GM12878 (cell line): ENCODE measurements around the gene STX1A. TPM values are rescaled to one million over a fixed set of nuclear protein-coding genes. Genes with fewer than 3 reads are reported as not detected.

ENCODE experiments used
- ATAC-seq: fragments of 200-7000 bp; cut with Tn5 transposase; 3 replicates; pipeline ENCODE4 v1.9.1; 2020; ENCODE audit warnings: mild to moderate bottlenecking, moderate library complexity
- BruUV-seq: library from RNA; stranded (reverse); fragments of 400-500 nt; replicated peaks from 2 replicates; lab custom pipeline; 2021; lab: Mats Ljungman, UMichigan
- CTCF ChIA-PET: fragments of 300-600 bp; sonication (Branson Sonifier 250); formaldehyde crosslinking; extraction: SDS; loops from one replicate; lab custom pipeline; 2021; ENCODE audit warnings: inconsistent platforms; lab: Yijun Ruan, JAX
- POLR2A ChIA-PET: fragments of 350-600 bp; formaldehyde crosslinking; extraction: SDS; loops from one replicate; lab custom pipeline; 2021; ENCODE audit warnings: inconsistent platforms; lab: Charles Lee
- RAD21 ChIA-PET: fragments of 300-600 bp; sonication (Branson Sonifier 250); formaldehyde crosslinking; loops from one replicate; lab custom pipeline; 2023; ENCODE audit warnings: antibody characterized with exemption; ENCODE audit not compliant: unreplicated experiment; lab: Charles Lee
- SMC1A ChIA-PET: fragments of 300-600 bp; sonication (Branson Sonifier 250); formaldehyde crosslinking; loops from one replicate; lab custom pipeline; 2023; ENCODE audit not compliant: unreplicated experiment, uncharacterized antibody; lab: Charles Lee
- DNase-seq: peaks from one replicate; pipeline ENCODE4 v3.0.0-alpha.2; 2011; ENCODE audit warnings: low read depth, low spot score
- FAIRE-seq: peaks from 3 replicates; lab custom pipeline; 2011; peaks lifted over from hg19 to GRCh38; lab: Jason Lieb, UNC
- H2AFZ ChIP-seq: 2 replicates; pipeline ENCODE4 v1.6.0; 2011; ENCODE audit warnings: low read depth, low read length, control low read depth; ENCODE audit not compliant: control insufficient read depth
- H3K27ac ChIP-seq: 2 replicates; pipeline ENCODE4 v1.5.1; 2011; ENCODE audit warnings: control low read depth; ENCODE audit not compliant: control insufficient read depth, insufficient read depth
- H3K27me3 ChIP-seq, 2 experiments: replicated peaks in 1 of 2; 2 replicates each; pipeline versions ENCODE4 v1.6.0 to v1.6.1; 2011; ENCODE audit warnings: low read length in 1 of 2; ENCODE audit not compliant: control insufficient read depth in 2 of 2, insufficient read depth in 2 of 2
- H3K36me3 ChIP-seq, 2 experiments: 2 replicates each; pipeline ENCODE4 v1.5.1; 2011; ENCODE audit warnings: low read length in 1 of 2; ENCODE audit not compliant: control insufficient read depth in 2 of 2, insufficient read depth in 2 of 2
- H3K4me1 ChIP-seq: 2 replicates; pipeline ENCODE4 v1.6.1; 2011; ENCODE audit warnings: mild to moderate bottlenecking, low read length, moderate library complexity, mixed read lengths; ENCODE audit not compliant: control insufficient read depth, insufficient read depth
- H3K4me2 ChIP-seq: 2 replicates; pipeline ENCODE4 v1.6.0; 2011; ENCODE audit warnings: control low read depth; ENCODE audit not compliant: control insufficient read depth, insufficient read depth
- H3K4me3 ChIP-seq: fragments of 200-600 bp; sonication (generic); 2 replicates; pipeline ENCODE4 v1.5.1; 2016
- H3K79me2 ChIP-seq: 2 replicates; pipeline ENCODE4 v1.6.0; 2011; ENCODE audit warnings: low read length; ENCODE audit not compliant: control insufficient read depth, insufficient read depth
- H3K9ac ChIP-seq: 2 replicates; pipeline ENCODE4 v1.8.0; 2011; ENCODE audit warnings: low read length, control low read depth, mixed read lengths; ENCODE audit not compliant: control insufficient read depth, insufficient read depth
- H3K9me3 ChIP-seq: replicated peaks from 3 replicates; pipeline ENCODE4 v1.5.1; 2011; ENCODE audit warnings: mild to moderate bottlenecking, low read length; ENCODE audit not compliant: control insufficient read depth, insufficient read depth
- H4K20me1 ChIP-seq: 2 replicates; pipeline ENCODE4 v1.6.0; 2011; ENCODE audit not compliant: control insufficient read depth, insufficient read depth
- CBX3 ChIP-seq: fragments of 200-600 bp; sonication (generic); IDR thresholded peaks from 2 replicates; pipeline ENCODE4 v1.6.1; 2016; ENCODE audit warnings: low read depth, borderline replicate concordance
- CREB1 ChIP-seq: IDR thresholded peaks from 2 replicates; pipeline ENCODE4 v1.6.1; 2012; ENCODE audit warnings: low read depth, mild to moderate bottlenecking, inconsistent platforms
- EP300 ChIP-seq, 2 experiments: fragments of 150-350 bp in 1 of 2; IDR thresholded peaks; 2 replicates each; pipeline ENCODE4 v1.6.1; 2011 to 2012; ENCODE audit warnings: low read depth in 2 of 2, low read length in 2 of 2, borderline replicate concordance in 1 of 2, improper control_type of control experiment in 1 of 2, inconsistent platforms in 1 of 2; ENCODE audit not compliant: control insufficient read depth in 1 of 2
- EZH2 ChIP-seq: IDR thresholded peaks from 2 replicates; pipeline ENCODE4 v1.6.1; 2012; ENCODE audit warnings: low read depth, mild to moderate bottlenecking, control low read depth, inconsistent platforms, low read length, borderline replicate concordance; ENCODE audit not compliant: control insufficient read depth
- MYB ChIP-seq: fragments of 150-350 bp; IDR thresholded peaks from 2 replicates; pipeline ENCODE4 v1.6.1; 2014; ENCODE audit warnings: mild to moderate bottlenecking, low read depth, low read length, borderline replicate concordance
- NRF1 ChIP-seq: conservative IDR thresholded peaks from 2 replicates; pipeline ENCODE4 v1.6.1; 2011; ENCODE audit warnings: mild to moderate bottlenecking, low read depth, low read length, improper control_type of control experiment
- PML ChIP-seq: IDR thresholded peaks from 2 replicates; pipeline ENCODE4 v1.6.1; 2012; ENCODE audit warnings: low read length, inconsistent platforms
- RAD21 ChIP-seq: IDR thresholded peaks from 2 replicates; pipeline ENCODE4 v1.6.1; 2011; ENCODE audit warnings: mild to moderate bottlenecking, low read depth, low read length, moderate library complexity; ENCODE audit not compliant: insufficient read depth
- SIX5 ChIP-seq: IDR thresholded peaks from 2 replicates; pipeline ENCODE4 v1.6.1; 2011; ENCODE audit warnings: mild to moderate bottlenecking, low read depth, low read length, moderate library complexity; ENCODE audit not compliant: severe bottlenecking
- SREBF1 ChIP-seq: IDR thresholded peaks from 2 replicates; pipeline ENCODE4 v1.6.1; 2012; ENCODE audit warnings: mild to moderate bottlenecking, low read length
- SUZ12 ChIP-seq: fragments of 200-600 bp; sonication (generic); IDR thresholded peaks from one replicate; pipeline ENCODE4 v1.6.1; 2018; ENCODE audit warnings: antibody characterized with exemption, mild to moderate bottlenecking; ENCODE audit not compliant: unreplicated experiment
- TAF1 ChIP-seq: IDR thresholded peaks from 2 replicates; pipeline ENCODE4 v1.6.1; 2011; ENCODE audit warnings: mild to moderate bottlenecking, low read depth, low read length, borderline replicate concordance
- WRNIP1 ChIP-seq: IDR thresholded peaks from 2 replicates; pipeline ENCODE4 v1.6.1; 2011; ENCODE audit warnings: low read depth, low read length, improper control_type of control experiment, borderline replicate concordance
- WGBS: methylation state at CpG from one replicate; pipeline ENCODE4 v1.1.6; 2016; ENCODE audit warnings: low lambda C conversion rate; ENCODE audit not compliant: insufficient replicate concordance, insufficient coverage; ENCODE audit errors: missing lambda C conversion rate; 5-methylcytosine and 5-hydroxymethylcytosine counted together
- in situ Hi-C: fragments of 300-500 bp; cut with MboI; formaldehyde crosslinking; loops from 9 replicates; pipeline ENCODE4 v1.14.3; 2018; ENCODE audit warnings: mixed read lengths
- intact Hi-C: fragments of 100-400 bp; cut with micrococcal nuclease; formaldehyde crosslinking; loops from one replicate; pipeline ENCODE4 v1.14.2; 2022; ENCODE audit not compliant: unreplicated experiment
- polyA plus RNA-seq, 11 experiments: library from polyadenylated mRNA; depleted of rRNA in 4 of 11; unstranded in 6 of 11; stranded (reverse) in 5 of 11; fragments of >200 nt; fragmentation: Nextera tagmentation in 4 of 11; fragmentation: Illumina TruSeq in 1 of 11; extraction: Ambion mirVana in 4 of 11; extraction: Trizol in 1 of 11; gene quantifications; 1 replicate in 1 of 11; 2 replicates in 10 of 11; pipeline versions ENCODE4 v1.2.1 to v1.2.3, GENCODE V29; 2011 to 2016; ENCODE audit warnings: inconsistent platforms in 2 of 11, missing spikeins in 2 of 11, low read depth in 1 of 11
- total RNA-seq, 4 experiments: library from RNA; depleted of rRNA in 3 of 4; stranded (reverse); fragments of >200 nt in 3 of 4; fragmentation: Illumina TruSeq in 1 of 4; extraction: Trizol in 1 of 4; gene quantifications; 2 replicates each; pipeline versions ENCODE4 v1.2.1 to v1.2.3, GENCODE V29; 2013 to 2021
- TF ChIP-seq, protein P1 (sequence below): IDR thresholded peaks from 2 replicates; pipeline ENCODE4 v1.6.1; 2012; ENCODE audit warnings: mild to moderate bottlenecking, low read depth, low read length
- TF ChIP-seq, protein P2 (sequence below): IDR thresholded peaks from 2 replicates; pipeline ENCODE4 v1.6.1; 2011; ENCODE audit warnings: borderline replicate concordance, low read depth, mild to moderate bottlenecking, moderate library complexity, mixed read lengths, low read length; ENCODE audit not compliant: insufficient read depth; ENCODE audit errors: extremely low read length
- TF ChIP-seq, protein P3 (sequence below): IDR thresholded peaks from 2 replicates; pipeline ENCODE4 v1.6.1; 2011; ENCODE audit warnings: borderline replicate concordance, low read depth, mild to moderate bottlenecking, moderate library complexity, low read length; ENCODE audit not compliant: insufficient read depth, poor library complexity, severe bottlenecking
- TF ChIP-seq, protein P4 (sequence below): IDR thresholded peaks from 2 replicates; pipeline ENCODE4 v1.6.1; 2011; ENCODE audit warnings: low read depth, low read length, improper control_type of control experiment, borderline replicate concordance

The STX1A gene
- total and polyA plus RNA-seq, 10 of the 15 experiments (the other 5 are each of a cell fraction or from before 2014, with no cell fraction given) = 0.15 to 5.3 (median 2.5) TPM

DNA sequence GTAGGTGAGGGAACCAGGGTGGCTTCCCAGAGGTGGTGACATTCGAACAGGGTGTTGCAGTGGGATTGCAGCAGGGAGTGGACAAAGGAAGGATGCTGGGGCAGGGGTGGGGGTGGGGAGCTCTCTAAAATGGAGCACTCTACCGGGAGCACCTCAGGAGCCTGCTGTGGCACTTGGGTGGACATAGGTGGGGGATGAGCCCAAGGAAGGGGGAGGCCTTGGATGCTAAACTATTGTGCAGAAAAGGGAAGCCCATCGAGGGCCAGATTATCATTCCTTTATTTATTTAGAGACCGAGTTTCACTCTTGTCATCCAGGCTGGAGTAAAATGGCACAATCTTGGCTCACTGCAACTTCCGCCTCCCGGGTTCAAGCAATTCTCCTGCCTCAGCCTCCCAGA, 3.3 kb upstream of the STX1A start:
- RAD21 ChIA-PET = interaction anchor here (2.1 kb wide), 1 partner anchor 116 kb away, joined by 6 read pairs; no protein-coding TSS in a partner anchor
- Histone ChIP-seq H3K9ac (no peak overlapping the region), H3K36me3 (no peaks in the 10 kb centered on the region), H3K79me2 (no peaks in the 10 kb centered on the region), H3K27ac (no peak overlapping the region), H3K9me3 (no peaks in the 10 kb centered on the region), H3K4me3 (no peak overlapping the region), H4K20me1 (no peaks in the 10 kb centered on the region; the same call in 1 of the 2 replicates), H3K4me2 (no peak overlapping the region), H3K4me1 (peaks cover 7% of the 10 kb centered on the region), H2AFZ (no peak overlapping the region), H3K27me3 (no peaks in the 10 kb centered on the region)
- POLR2A ChIA-PET = interaction anchor here (0.6 to 0.7 kb wide), 3 partner anchors 118 to 451 kb away, joined by 3 to 5 read pairs (median 3); no protein-coding TSS in a partner anchor
- DNase-seq (no peak), FAIRE-seq (no peak), ATAC-seq (no peak)
- SMC1A ChIA-PET = interaction anchor here (3.2 kb wide), 1 partner anchor 116 kb away, joined by 17 read pairs; no protein-coding TSS in a partner anchor
- 46% methylated on average over 6 of the region's 6 CpGs for WGBS
- CTCF ChIA-PET = interaction anchor here (1.1 to 2.6 kb wide), 2 partner anchors 79 to 116 kb away, joined by 3 to 15 read pairs; no protein-coding TSS in a partner anchor
- in situ Hi-C loops (no loop called here), intact Hi-C loops (no loop called here)
- BruUV-seq = no TSS peak
- TF ChIP-seq WRNIP1 (no peak), NRF1 (no peak), EP300 (IDR thresholded peaks at IDR 0.05; ENCODE audit: borderline replicate concordance in 1 of 2, control insufficient read depth in 1 of 2, low read depth in 2 of 2, low read length in 2 of 2) (no peak), PML (no peak), RAD21 (no peak), TAF1 (no peak), SIX5 (no peak), CREB1 (no peak), EZH2 (no peak), MYB (no peak), SREBF1 (no peak), CBX3 (no peak), SUZ12 (no peak)
- TF ChIP-seq, protein P1, sequence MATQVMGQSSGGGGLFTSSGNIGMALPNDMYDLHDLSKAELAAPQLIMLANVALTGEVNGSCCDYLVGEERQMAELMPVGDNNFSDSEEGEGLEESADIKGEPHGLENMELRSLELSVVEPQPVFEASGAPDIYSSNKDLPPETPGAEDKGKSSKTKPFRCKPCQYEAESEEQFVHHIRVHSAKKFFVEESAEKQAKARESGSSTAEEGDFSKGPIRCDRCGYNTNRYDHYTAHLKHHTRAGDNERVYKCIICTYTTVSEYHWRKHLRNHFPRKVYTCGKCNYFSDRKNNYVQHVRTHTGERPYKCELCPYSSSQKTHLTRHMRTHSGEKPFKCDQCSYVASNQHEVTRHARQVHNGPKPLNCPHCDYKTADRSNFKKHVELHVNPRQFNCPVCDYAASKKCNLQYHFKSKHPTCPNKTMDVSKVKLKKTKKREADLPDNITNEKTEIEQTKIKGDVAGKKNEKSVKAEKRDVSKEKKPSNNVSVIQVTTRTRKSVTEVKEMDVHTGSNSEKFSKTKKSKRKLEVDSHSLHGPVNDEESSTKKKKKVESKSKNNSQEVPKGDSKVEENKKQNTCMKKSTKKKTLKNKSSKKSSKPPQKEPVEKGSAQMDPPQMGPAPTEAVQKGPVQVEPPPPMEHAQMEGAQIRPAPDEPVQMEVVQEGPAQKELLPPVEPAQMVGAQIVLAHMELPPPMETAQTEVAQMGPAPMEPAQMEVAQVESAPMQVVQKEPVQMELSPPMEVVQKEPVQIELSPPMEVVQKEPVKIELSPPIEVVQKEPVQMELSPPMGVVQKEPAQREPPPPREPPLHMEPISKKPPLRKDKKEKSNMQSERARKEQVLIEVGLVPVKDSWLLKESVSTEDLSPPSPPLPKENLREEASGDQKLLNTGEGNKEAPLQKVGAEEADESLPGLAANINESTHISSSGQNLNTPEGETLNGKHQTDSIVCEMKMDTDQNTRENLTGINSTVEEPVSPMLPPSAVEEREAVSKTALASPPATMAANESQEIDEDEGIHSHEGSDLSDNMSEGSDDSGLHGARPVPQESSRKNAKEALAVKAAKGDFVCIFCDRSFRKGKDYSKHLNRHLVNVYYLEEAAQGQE = no peak
- TF ChIP-seq, protein P2, sequence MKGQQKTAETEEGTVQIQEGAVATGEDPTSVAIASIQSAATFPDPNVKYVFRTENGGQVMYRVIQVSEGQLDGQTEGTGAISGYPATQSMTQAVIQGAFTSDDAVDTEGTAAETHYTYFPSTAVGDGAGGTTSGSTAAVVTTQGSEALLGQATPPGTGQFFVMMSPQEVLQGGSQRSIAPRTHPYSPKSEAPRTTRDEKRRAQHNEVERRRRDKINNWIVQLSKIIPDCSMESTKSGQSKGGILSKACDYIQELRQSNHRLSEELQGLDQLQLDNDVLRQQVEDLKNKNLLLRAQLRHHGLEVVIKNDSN = no peak
- TF ChIP-seq, protein P3, sequence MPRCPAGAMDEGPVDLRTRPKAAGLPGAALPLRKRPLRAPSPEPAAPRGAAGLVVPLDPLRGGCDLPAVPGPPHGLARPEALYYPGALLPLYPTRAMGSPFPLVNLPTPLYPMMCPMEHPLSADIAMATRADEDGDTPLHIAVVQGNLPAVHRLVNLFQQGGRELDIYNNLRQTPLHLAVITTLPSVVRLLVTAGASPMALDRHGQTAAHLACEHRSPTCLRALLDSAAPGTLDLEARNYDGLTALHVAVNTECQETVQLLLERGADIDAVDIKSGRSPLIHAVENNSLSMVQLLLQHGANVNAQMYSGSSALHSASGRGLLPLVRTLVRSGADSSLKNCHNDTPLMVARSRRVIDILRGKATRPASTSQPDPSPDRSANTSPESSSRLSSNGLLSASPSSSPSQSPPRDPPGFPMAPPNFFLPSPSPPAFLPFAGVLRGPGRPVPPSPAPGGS = no peak
- TF ChIP-seq, protein P4, sequence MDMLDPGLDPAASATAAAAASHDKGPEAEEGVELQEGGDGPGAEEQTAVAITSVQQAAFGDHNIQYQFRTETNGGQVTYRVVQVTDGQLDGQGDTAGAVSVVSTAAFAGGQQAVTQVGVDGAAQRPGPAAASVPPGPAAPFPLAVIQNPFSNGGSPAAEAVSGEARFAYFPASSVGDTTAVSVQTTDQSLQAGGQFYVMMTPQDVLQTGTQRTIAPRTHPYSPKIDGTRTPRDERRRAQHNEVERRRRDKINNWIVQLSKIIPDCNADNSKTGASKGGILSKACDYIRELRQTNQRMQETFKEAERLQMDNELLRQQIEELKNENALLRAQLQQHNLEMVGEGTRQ = no peak
